Fibroblast of the conjunctiva (primary cell): ENCODE data around the gene IGFL2.

Experiments used
- DNase-seq: peaks from one replicate; pipeline ENCODE4 v3.0.0-alpha.2; 2010; ENCODE audit warnings: low read depth

IGFL2 gene

DNA sequence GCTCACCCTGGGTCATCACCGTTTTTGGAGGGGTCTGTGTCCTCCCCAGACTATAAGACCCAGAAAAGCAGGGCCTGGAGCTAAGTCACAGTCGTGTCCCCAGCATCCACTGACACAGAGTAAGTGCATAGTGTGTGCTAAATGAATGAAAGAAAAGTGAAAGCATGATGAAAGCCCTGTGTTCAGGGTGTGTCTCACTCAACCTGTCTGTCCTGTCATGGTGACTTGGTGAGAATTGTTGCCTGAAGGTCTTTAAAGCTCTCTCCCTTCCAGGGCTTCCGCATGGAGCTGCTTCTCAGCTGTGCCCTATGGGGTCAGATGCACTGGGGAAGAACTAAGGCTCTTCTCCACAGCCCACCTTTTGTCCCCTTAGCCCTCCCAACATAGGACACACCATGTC is 61.0 kb downstream of the IGFL2 start:
- DNase-seq, result no peak

DNA sequence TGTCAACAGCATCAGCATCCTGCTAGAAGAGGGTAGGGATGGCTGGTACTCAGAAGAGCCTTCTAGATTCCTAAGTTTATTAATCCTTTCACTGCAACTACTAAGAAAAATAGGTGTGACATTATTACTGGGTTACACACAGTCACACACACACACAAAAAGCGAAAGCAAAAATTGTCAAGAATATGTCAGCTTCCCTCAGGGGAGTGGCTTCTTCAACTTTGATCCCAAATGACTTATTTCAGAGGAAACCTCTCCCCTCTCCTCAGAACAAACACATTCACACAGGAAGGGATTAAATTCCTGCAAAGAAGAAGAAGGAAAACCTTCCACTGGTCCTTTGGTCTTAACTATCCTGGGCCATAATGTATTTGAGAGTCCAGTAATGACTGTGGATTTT is 61.4 kb downstream of the IGFL2 start:
- no peak for DNase-seq

DNA sequence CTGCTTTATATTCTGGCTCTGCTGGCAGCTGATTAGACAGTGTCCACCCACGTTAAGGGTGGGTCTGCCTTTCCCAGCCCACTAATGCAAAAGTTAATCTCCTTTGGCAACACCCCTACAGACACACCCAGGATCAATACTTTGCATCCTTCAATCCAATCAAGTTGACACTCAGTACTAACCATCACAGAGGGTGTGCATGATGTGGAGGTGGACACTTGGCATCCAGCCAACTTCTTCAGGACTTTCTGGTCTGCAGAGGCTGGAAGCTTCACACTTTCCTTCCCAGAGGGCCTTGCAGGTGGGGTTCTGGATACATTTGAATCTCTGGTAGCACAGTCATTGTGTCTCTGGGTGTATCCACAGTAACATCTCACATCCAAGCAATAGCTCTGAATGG is 62.6 kb downstream of the IGFL2 start:
- no peak for DNase-seq
